ENCODE results near the gene TES. TPM values are rescaled to one million over a fixed set of nuclear protein-coding genes. Genes with fewer than 3 reads are reported as not detected.

The TES gene
- total and polyA plus RNA-seq, 2 experiments from 2014 or later: 37.3 to 38.3 TPM

DNA sequence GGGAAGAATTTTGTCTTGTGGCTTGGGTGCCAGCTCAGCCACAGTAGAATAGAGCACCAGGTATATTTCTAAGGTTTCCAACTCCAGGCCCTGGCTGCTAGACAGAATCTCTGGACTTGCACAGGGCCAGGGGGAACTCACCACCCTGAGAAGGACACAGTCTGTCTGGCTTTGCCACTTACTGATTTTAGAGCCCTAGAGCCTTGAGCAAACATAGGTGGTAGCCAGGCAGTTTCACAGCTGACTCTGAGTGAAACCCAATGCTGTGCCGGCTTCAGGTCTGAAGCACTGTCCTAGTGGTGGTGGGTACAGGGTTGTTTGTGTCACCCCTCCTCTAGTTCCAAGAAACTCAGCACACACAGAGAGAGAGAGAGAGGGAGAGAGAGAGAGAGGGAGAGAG is 81.6 kb downstream of the TES start (continued):
- TF ChIP-seq CREB1 (CRISPR knock-in tag; IDR thresholded peaks at IDR 0.05; ENCODE audit: low read depth): no peak

DNA sequence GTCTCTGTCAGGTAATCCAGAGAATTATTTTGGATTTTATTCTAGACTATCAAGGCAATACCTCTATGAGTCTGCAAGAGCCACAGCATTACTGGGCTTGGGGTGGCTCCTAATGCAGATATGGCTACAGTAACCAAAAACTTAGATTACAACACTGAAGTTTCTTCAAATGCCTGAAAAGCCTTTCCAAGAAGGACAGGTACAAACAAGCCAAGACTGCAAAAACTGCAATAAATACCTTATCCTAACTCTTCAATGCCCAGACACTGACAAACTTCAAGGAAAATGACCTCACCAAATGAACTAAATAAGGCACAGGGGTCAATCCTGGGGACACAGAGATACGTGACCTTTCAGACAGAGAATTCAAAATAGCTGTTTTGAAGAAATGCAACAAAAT is 82.0 kb downstream of the TES start:
- Mint-ChIP-seq H3K4me1 (no peaks in the 10 kb centered on the region), H3K9me3 (peaks cover 3% of the 10 kb centered on the region; the same call in 1 of the 3 replicates)

More for the DNA sequence above, 82.0 kb downstream of the TES start:
- no peaks in the 10 kb centered on the region for H3K79me2 ChIP-seq (replicated peaks; ENCODE audit: insufficient read depth)
- no peaks in the 10 kb centered on the region for H3F3A ChIP-seq (replicated peaks; ENCODE audit: low read depth)
- H3K4me1 ChIP-seq (ENCODE audit: insufficient read depth): no peaks in the 10 kb centered on the region
- DNase-seq (ENCODE audit: low spot score) (no peak), ATAC-seq (no peak)
- no peak overlapping the region for H3K4me3 ChIP-seq
- H3K27ac ChIP-seq (ENCODE audit: low read depth): no peak overlapping the region
- no peak overlapping the region for H3K4me3 Mint-ChIP-seq
- no peaks in the 10 kb centered on the region for H4K20me1 ChIP-seq (replicated peaks; ENCODE audit: insufficient read depth)
- H3K36me3 Mint-ChIP-seq (ENCODE audit: low read depth): no peaks in the 10 kb centered on the region
- no peaks in the 10 kb centered on the region for H3K36me3 ChIP-seq (ENCODE audit: insufficient read depth)
- TF ChIP-seq ZNF331 (CRISPR knock-in tag; IDR thresholded peaks at IDR 0.05; ENCODE audit: low read depth): no peak
- no peak for TF ChIP-seq REST (IDR thresholded peaks at IDR 0.05; ENCODE audit: unreplicated experiment)
- TF ChIP-seq, protein P1, sequence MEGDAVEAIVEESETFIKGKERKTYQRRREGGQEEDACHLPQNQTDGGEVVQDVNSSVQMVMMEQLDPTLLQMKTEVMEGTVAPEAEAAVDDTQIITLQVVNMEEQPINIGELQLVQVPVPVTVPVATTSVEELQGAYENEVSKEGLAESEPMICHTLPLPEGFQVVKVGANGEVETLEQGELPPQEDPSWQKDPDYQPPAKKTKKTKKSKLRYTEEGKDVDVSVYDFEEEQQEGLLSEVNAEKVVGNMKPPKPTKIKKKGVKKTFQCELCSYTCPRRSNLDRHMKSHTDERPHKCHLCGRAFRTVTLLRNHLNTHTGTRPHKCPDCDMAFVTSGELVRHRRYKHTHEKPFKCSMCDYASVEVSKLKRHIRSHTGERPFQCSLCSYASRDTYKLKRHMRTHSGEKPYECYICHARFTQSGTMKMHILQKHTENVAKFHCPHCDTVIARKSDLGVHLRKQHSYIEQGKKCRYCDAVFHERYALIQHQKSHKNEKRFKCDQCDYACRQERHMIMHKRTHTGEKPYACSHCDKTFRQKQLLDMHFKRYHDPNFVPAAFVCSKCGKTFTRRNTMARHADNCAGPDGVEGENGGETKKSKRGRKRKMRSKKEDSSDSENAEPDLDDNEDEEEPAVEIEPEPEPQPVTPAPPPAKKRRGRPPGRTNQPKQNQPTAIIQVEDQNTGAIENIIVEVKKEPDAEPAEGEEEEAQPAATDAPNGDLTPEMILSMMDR (conservative IDR thresholded peaks at IDR 0.05; ENCODE audit: low read depth in 2 of 2): no peak
- TF ChIP-seq STAT1 (IDR thresholded peaks at IDR 0.05; ENCODE audit: unreplicated experiment): no peak
- TF ChIP-seq CREB1 (CRISPR knock-in tag; IDR thresholded peaks at IDR 0.05; ENCODE audit: low read depth): no peak
- TF ChIP-seq POLR2AphosphoS5 (IDR thresholded peaks at IDR 0.05; ENCODE audit: low read depth): no peak
- no peak for TF ChIP-seq ZNF462 (CRISPR knock-in tag; IDR thresholded peaks at IDR 0.05)
- TF ChIP-seq EZH2 (IDR thresholded peaks at IDR 0.05; ENCODE audit: low read depth, unreplicated experiment): no peak
- no peak for TF ChIP-seq JUNB (IDR thresholded peaks at IDR 0.05; ENCODE audit: unreplicated experiment)
- TF ChIP-seq, protein P2, sequence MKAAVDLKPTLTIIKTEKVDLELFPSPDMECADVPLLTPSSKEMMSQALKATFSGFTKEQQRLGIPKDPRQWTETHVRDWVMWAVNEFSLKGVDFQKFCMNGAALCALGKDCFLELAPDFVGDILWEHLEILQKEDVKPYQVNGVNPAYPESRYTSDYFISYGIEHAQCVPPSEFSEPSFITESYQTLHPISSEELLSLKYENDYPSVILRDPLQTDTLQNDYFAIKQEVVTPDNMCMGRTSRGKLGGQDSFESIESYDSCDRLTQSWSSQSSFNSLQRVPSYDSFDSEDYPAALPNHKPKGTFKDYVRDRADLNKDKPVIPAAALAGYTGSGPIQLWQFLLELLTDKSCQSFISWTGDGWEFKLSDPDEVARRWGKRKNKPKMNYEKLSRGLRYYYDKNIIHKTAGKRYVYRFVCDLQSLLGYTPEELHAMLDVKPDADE (IDR thresholded peaks at IDR 0.05): no peak
- TF ChIP-seq NANOG (IDR thresholded peaks at IDR 0.05; ENCODE audit: borderline replicate concordance): no peak
- TF ChIP-seq EZH2phosphoT487 (IDR thresholded peaks at IDR 0.05; ENCODE audit: unreplicated experiment): no peak
- TF ChIP-seq ZNF114 (CRISPR knock-in tag; IDR thresholded peaks at IDR 0.05): no peak
- no peak overlapping the region for H2AFZ ChIP-seq
- H3K27me3 Mint-ChIP-seq (ENCODE audit: insufficient read depth, low read depth, poor library complexity): peaks cover 5% of the 10 kb centered on the region
- no peaks in the 10 kb centered on the region for H3K27me3 ChIP-seq (ENCODE audit: insufficient read depth)
- H3K4me2 ChIP-seq: no peak overlapping the region
- H3K27ac Mint-ChIP-seq: no peak overlapping the region
- no peaks in the 10 kb centered on the region for H3K9me2 ChIP-seq (ENCODE audit: insufficient read depth)
